HG03442 (cell line): ENCODE data around the gene ABCA2.
"Not testable (repeated sequence)": the region's sequence is repeated elsewhere in the genome, so short reads cannot be mapped to it uniquely, and the experiment has no call there.

Experiments
- ATAC-seq: cut with Tn5 transposase; IDR thresholded peaks from one replicate; pipeline ENCODE4 v1.9.1; 2021; ENCODE audit warnings: mild to moderate bottlenecking, moderate library complexity; ENCODE audit not compliant: unreplicated experiment

ABCA2 gene

DNA sequence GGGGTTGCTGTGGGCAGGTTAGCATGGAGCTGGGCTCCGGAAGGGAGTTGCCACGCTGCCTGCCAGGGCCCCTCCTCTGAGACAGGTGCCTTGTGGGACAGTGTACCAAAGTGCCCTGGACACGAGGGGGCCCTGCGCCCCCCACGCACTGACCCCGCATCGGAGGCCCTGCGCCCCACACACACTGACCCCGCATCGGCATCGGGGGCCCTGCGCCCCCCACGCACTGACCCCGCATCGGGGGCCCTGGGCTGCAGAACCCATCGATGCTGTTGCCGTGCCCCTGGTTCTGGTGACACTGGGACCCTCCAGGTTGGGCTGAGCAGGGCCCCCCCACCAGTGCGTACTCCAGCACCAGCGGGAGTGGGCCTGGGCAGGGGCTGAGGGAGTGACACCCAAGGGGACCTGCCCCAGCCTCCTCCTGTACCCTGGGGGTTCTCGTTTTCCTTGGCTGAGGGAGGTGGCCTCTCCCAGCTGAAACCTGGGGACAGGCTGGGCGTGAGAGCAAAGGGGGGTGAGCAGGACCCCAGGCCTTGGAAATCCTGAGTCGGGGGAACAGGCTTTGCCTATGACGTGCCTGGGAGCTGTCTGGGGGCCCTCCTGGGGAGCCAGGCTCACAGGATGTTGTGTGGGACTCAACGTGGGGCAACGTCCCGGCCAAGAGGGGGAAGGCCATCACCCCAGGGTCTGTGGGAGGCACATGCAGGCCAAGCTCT lies 35.4 kb upstream of the ABCA2 start:
- ATAC-seq, result no peak

DNA sequence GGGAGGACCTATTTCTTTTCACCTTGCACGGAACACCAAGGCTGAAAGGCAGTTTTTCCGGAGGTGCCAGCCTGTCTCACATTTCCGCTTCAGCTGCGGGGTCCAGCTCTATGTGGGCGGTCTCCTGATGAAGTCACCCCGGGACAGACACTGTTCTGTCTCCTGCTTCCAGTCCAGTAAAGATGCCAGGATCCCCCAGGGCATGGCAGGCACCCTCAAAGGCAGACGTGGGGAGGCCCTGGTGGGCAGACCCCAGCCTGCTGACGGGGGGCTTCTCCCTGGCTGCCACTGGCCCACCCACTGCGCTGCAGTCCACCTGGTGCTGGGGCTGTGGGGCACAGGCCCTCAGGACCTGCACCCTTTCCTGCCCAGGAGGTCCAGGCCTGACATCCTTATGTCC lies 34.8 kb upstream of the ABCA2 start:
- ATAC-seq, result not testable (repeated sequence)

DNA sequence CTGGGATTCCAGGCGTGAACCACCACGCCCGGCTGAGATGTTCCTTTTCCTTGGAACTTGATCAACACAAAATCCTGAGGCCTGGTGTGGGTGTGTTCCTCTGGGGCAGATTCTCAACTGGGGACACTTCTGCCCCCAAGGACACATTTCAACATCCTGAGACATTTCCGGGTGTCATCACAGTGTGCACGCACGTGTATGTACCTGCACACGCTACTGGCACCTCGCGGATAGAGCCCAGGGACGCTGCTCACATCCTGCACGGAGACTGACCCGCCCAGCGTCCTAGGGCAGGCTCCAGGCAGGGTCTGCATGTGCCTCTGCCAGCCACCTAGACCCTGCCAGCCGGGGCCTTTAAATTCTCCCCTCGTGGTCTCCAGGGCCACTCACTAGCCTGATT lies 34.3 kb upstream of the ABCA2 start:
- ATAC-seq, result no peak

DNA sequence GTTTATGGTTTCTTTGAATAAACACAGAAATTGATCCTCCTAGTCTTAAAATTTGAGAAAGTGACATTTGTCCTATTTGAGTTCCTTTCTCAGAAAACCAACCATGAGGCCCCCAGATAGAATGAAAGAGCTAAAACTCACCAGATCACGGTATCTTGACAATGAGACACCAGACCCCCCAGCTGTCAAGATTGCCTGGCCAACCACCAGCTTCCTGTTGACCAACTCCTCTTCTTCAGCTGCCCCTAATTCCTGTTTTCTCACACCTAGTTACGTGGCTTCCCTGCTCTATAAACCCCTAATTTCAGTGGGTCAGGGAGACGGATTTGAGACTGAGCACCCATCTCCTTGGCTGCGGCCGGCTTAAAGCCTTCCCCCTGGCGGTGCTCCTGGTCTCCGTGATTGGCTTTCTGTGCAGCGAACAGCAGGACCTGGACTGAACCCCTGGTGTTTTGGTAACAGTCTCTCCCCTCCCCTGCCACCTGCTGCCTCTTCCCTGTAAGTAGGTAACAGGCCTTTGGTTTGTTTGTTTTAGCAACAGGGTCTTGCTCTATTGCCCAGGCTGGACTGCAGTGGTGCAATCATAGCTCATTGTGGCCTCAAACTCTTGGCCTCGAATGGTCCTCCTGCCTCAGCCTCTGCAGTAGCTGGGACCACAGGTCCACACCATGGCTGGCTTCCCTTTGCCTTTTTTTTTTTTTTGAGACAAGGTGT lies 30.6 kb upstream of the ABCA2 start:
- ATAC-seq, result no peak

DNA sequence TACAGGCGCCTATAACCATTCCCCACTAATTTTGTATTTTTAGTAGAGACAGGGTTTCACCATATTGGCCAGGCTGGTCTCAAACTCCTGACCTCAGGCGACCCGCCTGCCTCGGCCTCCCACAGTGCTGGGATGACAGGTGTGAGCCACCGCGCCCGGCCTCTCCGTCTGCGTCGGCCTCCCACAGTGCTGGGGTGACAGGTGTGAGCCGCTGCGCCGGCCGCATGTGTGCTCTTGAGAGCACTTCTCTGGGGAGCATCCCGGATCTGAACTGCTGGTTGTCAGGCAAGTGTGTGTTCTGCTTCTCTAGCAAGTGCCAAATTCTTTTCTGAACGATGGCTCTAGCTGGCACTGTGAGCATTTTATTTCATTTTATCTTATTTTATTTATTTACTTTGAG lies 29.5 kb upstream of the ABCA2 start:
- ATAC-seq, result no peak

DNA sequence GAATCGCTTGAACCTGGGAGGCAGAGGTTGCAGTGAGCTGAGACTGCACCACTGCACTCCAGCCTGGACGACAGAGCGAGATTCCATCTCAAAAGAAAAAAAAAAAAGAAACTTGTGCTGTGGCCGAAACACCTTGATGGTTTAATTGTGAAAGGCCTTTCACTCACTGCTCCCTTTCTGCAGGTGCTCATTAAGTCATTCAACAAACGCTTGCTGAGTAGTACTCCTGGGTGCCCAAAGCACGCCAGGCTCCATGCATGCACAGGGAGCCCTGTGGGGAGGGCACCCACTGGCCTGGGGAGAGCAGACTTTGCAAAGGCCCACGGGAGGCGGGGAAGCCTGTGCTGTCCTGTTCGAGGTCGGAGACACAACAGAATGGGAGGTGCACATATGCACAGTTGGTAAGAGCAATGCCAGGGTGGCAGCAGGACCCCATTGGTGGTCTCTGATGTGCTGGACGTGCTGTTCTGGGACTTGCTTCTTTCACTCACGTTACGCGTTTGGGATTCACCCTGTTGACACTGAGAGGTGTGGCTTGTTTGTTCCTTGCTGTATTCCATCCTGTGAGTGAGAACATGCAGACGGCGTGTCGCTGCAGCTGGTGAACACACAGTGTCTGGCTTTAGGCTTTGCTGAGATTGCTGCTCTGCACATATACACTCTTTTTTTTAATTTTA lies 28.8 kb upstream of the ABCA2 start:
- no peak for ATAC-seq

DNA sequence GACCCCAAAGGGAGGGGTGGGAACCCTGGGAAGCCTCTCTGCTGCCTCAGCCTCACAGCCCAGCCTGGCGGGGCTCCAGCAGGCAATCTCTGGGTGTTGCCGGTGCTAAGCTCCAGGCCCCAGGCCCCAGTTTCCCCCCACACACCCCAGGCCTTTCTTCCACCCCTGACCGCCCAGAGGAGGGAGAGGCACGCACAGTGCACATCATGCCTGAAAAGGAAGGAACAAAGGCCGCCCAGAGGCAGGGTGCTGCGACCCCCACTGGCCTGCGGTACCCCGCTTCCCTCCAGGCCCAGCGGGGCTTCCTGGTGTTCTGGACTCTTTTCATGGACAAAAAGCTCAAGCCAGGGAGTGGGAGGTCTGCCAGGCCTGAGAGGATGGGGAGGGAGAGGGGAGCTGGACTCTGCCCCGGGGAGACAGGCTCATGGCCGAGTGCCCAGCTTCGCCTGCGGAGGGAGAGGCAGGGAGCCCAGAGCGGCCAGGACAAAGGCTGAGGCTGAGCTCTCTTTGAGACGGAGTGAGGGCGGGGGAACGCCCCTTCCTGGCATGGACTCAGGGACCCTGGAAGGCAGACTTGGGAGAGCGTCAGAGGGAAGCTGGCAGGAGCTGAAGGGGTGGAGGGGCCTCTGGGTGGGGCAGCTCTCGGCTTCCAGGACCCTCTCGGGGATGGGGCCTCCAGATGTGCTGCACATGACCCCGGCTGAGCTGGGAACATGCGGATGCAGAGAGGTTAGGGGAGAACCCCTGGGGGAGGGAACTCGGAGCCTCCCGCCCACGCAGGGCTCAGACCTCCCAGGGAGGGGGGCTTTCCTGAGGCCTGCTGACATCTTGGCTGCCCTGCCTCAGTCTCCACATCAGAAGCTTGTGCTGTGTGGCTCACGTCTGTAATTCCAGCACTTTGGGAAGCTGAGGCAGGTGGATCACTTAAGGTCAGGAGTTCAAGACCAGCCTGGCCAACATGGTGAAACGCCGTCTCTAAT lies 27.6 kb upstream of the ABCA2 start:
- ATAC-seq, result no peak

DNA sequence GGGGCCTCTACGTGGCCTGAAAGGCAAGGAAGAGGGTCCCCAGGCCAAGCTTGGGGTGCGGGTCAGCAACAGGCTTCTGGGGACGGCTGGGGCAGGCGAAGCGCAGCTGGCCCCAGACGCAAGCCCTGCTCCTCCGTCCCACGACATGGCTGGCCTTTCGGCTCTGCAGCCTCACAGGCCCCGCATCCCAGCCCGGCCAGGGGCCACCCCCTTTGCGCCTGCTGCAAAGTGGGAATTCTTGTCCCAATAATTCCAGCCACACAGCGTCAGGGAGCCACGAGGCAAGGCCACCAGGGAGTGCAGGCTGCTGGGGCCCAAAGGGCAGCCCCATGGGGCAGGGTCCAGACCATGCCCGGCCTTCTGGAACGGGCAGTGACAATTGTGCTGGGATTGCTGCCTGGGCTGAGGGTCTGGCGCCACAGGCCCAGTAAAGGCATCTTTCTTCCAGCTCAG lies 26.9 kb upstream of the ABCA2 start:
- ATAC-seq, result no peak

DNA sequence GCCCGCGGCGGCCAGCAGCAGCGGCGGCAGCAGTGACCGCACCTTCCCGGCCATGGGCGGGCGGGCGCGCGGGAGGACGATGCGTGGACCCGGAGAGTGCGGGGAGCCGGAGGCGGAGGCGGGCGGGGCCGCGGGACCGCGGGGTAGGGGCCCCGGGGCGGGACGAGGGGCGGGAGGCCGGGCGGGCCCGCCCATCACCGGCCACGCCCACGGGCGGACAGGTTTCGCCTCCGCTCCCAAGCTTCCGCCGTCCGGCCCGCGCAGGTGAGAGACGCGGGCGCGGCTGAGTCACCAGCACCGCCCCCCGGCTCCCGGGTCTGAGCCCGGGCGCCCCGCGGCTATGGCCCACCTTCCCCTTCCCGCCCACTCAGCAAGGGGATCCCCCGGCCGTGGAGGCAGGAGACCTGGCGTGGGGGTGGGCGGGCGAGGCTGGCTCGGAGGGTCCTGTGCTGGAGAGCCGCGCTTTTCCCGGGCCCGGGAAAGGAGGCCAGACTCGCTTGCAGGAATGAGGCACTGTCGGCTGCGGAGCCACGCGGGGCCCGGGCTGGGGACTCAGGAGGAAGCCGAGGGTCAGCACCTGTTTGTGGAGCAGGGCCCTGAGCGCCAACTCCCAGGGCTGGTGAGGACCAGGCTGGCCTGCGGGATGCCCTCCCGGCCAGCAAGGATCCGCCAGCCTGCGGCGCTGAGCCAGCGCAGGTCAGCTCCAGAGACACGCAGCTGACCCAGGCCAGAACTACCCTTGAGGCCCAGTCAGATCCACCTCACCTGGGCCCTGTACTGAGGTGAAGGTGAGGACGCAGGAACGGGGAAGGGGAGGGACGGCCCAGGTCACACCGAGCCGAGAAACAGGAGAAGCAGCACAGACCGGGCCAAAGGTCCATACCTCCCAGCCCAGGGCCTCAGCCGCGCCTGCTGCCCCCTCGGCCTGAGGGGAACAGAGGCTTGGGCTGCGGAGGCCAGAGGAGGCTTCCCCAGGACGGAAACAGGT lies 26.2 kb upstream of the ABCA2 start, which contains the start of gene ENTPD2:
Gene ENTPD2 (minus strand): TSS at position 118 of the 988 bp plus-strand sequence. CDS start 64 bp downstream, at position 54.
- ATAC-seq, result no peak

DNA sequence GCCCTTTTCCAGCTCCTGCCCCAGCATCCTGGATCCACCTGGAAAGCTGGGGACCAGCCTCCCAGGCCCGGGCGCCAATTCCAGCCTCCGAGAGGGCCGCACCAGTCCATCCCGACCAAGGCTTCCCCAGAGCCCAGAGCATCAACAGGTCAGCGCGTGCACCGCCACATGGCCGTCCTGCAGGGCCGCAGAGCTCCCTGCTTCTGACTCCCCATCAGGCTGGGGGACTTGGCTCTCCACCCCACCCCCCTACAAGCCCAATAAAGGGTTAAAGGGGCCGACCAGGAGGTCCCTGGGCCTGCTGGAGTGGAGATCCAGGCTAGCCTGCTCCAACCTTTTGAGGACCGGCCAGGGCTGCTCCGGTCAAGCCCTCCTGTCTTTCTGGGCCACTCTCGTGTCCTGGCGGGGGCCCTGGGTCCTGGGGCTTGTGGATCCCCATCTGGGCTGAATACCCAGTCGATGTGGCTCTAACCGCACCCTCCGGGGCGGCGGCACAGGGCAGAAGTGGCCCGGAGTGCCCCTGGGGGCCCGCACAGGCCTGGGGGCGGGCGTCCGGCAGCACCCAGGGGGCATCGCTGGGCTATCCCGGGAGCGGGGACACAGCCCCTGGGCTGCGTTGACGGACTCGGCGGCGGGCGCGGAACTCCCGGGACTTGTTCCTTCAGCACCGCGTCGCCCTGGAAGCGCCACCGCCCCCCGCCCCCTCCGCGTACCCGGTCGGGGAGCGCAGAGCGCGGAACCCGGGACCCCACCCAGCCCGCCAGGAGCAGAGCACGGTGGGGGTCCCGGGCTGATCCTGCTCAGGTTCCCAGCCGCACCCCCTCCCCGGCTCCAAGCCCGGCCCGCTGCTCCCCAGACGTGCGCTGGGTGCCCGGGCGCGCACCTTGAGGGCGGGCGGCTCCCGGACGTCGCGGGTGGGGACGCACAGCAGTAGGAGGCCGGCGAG lies 25.2 kb upstream of the ABCA2 start:
- no peak for ATAC-seq

DNA sequence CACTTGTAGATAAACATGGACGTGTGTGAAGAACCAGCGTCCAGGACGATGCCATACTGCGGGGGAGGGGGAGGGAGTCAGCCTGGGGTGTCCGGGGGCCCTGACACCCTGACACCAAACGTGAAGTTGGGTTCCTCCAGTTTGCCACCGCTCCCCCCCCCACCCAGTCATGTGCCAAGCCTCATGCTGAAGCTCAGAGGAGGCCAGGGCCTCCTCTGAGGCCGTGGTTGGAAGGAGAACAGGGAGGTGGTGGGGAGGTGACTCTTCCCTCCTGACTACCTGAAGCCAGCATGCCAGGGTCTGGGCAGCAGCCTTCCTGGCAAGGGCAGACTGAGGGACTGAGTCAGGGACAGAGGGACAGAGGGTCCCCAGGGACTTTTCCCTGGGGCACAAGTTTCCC lies 24.3 kb upstream of the ABCA2 start:
- no peak for ATAC-seq

DNA sequence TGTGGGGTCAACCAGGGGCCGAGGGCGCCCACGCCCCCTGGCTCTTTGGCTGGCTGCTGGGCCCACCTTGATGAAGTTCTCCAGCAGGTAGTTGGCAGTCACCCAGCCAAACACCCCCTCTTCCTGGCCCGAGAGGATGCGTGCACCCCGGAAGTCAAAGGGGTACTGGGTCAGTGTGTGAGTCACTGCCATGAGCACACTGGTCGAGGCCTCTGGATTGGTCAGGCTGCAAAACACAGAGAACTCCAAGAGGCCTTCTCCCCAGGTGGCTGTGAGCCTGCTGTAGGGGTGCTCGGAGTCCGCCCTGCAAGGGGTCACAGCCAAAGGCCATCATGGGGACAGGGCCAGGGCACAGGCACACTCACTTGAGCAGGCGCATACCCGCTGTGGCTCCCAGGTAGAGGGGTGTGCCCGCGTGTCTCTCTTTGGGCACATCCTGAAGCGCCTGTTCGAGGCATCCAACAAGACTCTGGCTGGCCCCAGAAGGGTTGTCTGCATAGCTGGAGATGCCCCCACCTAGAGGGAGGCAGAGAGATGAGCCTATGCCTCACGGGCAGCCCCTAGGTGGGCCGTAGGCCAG lies 23.2 kb upstream of the ABCA2 start:
- ATAC-seq, result no peak

DNA sequence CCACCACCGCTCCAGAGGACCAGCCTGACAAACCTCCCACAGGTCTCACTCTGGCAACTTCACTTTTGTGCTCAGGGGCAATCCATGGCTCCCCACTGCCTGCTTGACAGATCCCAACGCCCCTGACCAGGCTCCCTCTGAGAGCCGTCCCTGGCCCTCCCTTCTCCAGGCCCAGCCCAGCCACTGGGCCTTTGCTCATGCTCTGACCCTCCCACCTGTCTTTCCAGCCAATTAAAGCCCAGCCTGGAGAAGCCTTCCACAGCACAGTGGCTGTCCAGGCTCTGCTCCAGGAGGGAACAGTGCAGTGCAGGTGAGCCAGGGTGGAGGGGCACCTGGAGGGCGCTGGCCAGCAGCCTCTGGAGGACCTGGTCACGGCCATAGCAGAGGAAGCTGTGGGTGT lies 22.5 kb upstream of the ABCA2 start:
- no peak for ATAC-seq

DNA sequence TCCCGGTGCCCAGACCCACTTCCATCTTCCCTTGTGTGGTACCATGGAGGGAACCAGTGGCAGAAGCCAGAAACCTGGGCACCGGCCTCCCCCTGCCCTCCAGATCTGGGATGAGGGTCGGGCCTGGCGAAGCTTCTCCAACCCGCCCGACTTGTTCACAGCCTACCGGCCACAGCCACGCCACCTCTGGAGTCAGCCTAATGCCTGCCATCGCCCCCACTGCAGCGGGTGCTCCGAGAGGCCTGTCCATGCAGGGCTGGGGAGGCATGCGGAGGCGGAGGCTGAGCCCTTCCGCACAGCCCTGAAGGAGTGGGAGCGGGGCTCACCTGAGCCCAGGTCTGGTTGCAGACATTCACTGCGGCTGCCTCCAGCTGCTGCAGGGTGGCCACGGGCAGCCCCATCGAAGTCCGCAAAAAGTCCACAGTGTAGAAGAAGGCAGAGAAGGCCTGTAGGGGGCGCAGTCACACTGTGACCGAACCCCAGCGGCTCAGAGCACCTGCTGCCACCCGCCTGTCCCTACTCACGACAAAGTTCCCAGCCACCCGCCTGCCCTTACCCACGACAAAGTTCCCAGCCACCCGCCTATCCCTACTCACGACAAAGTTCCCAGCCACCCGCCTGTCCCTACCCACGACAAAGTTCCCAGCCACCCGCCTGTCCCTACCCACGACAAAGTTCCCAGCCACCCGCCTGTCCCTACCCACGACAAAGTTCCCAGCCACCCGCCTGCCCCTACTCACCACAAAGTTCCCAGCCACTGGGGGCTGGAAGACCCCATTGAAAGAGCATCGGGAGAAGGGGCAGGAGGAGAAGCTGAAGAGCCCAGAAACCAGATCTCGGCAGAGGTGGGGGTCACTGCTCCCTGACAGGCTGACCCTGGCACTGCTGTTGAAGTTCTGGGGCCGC lies 21.8 kb upstream of the ABCA2 start:
- no peak for ATAC-seq

DNA sequence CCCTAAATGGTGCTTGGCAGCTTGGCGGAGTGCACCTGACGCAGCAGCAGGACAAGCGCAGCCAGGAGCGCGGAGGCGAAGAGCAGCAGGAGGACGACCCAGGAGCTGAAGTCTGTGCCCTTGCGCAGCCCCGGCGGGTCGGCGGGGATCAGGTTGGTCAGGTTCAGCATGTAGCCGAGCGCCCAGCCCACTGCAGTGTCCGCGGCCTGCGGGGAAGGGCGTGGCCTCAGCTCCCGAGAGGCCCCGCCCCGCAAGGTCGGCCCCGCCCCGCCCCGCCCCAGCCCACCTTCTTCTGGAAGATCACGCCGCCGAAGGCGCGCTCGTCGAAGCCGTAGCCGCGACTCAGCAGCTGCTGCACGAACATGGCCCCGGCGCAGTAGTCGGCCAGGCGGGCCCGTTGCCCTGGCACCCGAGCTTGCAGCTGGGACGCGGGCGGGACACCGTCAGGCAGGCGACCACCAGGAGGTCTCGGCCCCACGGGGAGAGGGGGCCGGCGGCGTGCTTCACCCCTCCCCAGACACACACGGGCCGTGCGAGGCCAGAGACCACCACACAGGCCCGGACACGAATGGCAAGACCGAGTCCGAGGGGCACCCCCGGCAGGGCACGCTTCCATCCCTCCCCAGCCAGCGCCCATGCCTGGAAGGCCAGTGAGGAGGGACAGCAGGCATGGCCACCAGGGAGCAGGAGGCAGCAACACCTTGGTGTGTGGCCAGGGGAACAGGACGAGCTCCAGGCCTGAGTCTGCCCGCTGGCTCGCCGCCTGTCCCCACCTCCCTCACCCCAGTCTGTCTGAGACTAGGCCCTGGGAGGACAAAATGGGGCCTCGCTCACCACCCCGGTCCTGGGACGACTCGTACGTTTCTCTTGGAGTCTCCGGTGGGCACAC lies 20.9 kb upstream of the ABCA2 start:
- ATAC-seq, result no peak
